SK-N-SH treated with all-trans-retinoic acid at 6 μM for 48 hours (cell line): ENCODE results near the gene TMEM147.

Source experiments
- ATAC-seq: fragments of 200-7000 bp; cut with Tn5 transposase; 3 replicates; pipeline ENCODE4 v1.9.1; 2020; ENCODE audit warnings: mild to moderate bottlenecking, moderate library complexity
- ARNTL ChIP-seq: fragments of 450-650 bp; formaldehyde crosslinking; IDR thresholded peaks from 2 replicates; pipeline ENCODE4 v1.5.0; 2020; ENCODE audit warnings: low read depth, mild to moderate bottlenecking, moderate library complexity, borderline replicate concordance
- CSDC2 ChIP-seq: fragments of 250-450 bp; sonication (Bioruptor Pico); IDR thresholded peaks from 2 replicates; pipeline ENCODE4 v1.5.0; 2020; ENCODE audit warnings: mild to moderate bottlenecking, moderate library complexity
- ESRRG ChIP-seq: fragments of 250-450 bp; sonication (Bioruptor Pico); IDR thresholded peaks from 2 replicates; pipeline ENCODE4 v1.6.1; 2021; ENCODE audit warnings: mild to moderate bottlenecking
- GLIS3 ChIP-seq: fragments of 250-450 bp; sonication (Bioruptor Pico); IDR thresholded peaks from 2 replicates; pipeline ENCODE4 v1.5.0; 2020; ENCODE audit warnings: mild to moderate bottlenecking, moderate library complexity
- OSR1 ChIP-seq: fragments of 250-450 bp; sonication (Bioruptor Pico); IDR thresholded peaks from 2 replicates; pipeline ENCODE4 v1.8.0; 2022; ENCODE audit warnings: moderate library complexity, mild to moderate bottlenecking, inconsistent platforms
- PPARA ChIP-seq: fragments of 250-450 bp; sonication (Bioruptor Pico); IDR thresholded peaks from 2 replicates; pipeline ENCODE4 v1.5.0; 2020; ENCODE audit warnings: mild to moderate bottlenecking, borderline replicate concordance
- RARB ChIP-seq: fragments of 250-450 bp; sonication (Bioruptor Pico); IDR thresholded peaks from 2 replicates; pipeline ENCODE4 v1.8.0; 2021; ENCODE audit warnings: mild to moderate bottlenecking, moderate library complexity
- SNAI2 ChIP-seq: fragments of 250-450 bp; sonication (Bioruptor Pico); IDR thresholded peaks from 2 replicates; pipeline ENCODE4 v1.5.0; 2020; ENCODE audit warnings: mild to moderate bottlenecking, moderate library complexity
- TCF4 ChIP-seq: fragments of 250-450 bp; sonication (Bioruptor Pico); IDR thresholded peaks from 2 replicates; pipeline ENCODE4 v1.8.0; 2021; ENCODE audit warnings: mild to moderate bottlenecking, moderate library complexity, borderline replicate concordance
- TOX ChIP-seq: fragments of 250-450 bp; sonication (Bioruptor Pico); IDR thresholded peaks from 2 replicates; pipeline ENCODE4 v1.8.0; 2021; ENCODE audit warnings: mild to moderate bottlenecking, moderate library complexity, borderline replicate concordance
- ZC3H10 ChIP-seq: fragments of 250-450 bp; sonication (Bioruptor Pico); IDR thresholded peaks from 2 replicates; pipeline ENCODE4 v1.5.1; 2021; ENCODE audit warnings: mild to moderate bottlenecking, moderate library complexity
- ZFP3 ChIP-seq: fragments of 250-450 bp; sonication (Bioruptor Pico); IDR thresholded peaks from 2 replicates; pipeline ENCODE4 v1.5.0; 2020; ENCODE audit warnings: mild to moderate bottlenecking, moderate library complexity
- ZFP30 ChIP-seq: fragments of 450-650 bp; formaldehyde crosslinking; IDR thresholded peaks from 2 replicates; pipeline ENCODE4 v1.5.0; 2022; ENCODE audit warnings: mild to moderate bottlenecking, moderate library complexity
- ZNF565 ChIP-seq: fragments of 450-650 bp; formaldehyde crosslinking; conservative IDR thresholded peaks from 2 replicates; pipeline ENCODE4 v1.5.0; 2020; ENCODE audit warnings: low read depth, mild to moderate bottlenecking, moderate library complexity
- ZNF70 ChIP-seq: fragments of 450-650 bp; formaldehyde crosslinking; IDR thresholded peaks from 2 replicates; pipeline ENCODE4 v1.5.0; 2020; ENCODE audit warnings: mild to moderate bottlenecking, moderate library complexity
- ZNF8 ChIP-seq: fragments of 450-650 bp; formaldehyde crosslinking; IDR thresholded peaks from 2 replicates; pipeline ENCODE4 v1.5.0; 2020; ENCODE audit warnings: mild to moderate bottlenecking, moderate library complexity
- TF ChIP-seq, protein P1 (sequence below): fragments of 250-450 bp; sonication (Bioruptor Pico); IDR thresholded peaks from 2 replicates; pipeline ENCODE4 v1.8.0; 2021; ENCODE audit warnings: low read depth, mild to moderate bottlenecking, moderate library complexity, borderline replicate concordance
- TF ChIP-seq, protein P2 (sequence below): fragments of 250-450 bp; sonication (Bioruptor Pico); IDR thresholded peaks from 2 replicates; pipeline ENCODE4 v1.8.0; 2020; ENCODE audit warnings: mild to moderate bottlenecking, moderate library complexity, borderline replicate concordance
- TF ChIP-seq, protein P3 (sequence below): fragments of 250-450 bp; sonication (Bioruptor Pico); IDR thresholded peaks from 2 replicates; pipeline ENCODE4 v1.5.1; 2020; ENCODE audit warnings: low read depth, mild to moderate bottlenecking, moderate library complexity
- TF ChIP-seq, protein P4 (sequence below): fragments of 250-450 bp; sonication (Bioruptor Pico); IDR thresholded peaks from 2 replicates; pipeline ENCODE4 v1.5.0; 2020; ENCODE audit warnings: mild to moderate bottlenecking, moderate library complexity

The TMEM147 gene

DNA sequence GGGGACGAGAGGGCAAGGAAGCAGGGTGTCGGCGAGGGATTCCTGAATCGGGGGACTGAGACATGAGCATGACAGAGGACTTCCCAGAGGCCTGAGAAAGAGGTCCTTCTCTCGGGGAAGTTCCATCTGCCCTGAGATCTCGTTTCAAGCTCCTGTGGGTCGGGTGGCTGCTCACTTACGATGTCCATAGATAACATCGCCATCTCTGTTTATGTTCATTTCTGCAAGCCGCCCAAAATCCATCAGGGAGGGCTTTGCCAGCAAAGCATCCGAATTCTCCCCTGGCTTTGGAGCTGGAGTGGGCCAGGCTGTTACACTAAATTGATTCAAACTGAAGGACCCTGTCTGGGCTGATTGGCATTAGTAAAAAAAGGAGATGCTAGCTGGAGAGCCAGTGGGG is 37.9 kb upstream of the TMEM147 start:
- TF ChIP-seq SNAI2 (no peak), ZNF70 (CRISPR knock-in tag) (no peak), ZNF565 (CRISPR knock-in tag) (no peak), ESRRG (no peak), ZNF8 (CRISPR knock-in tag) (no peak)
- TF ChIP-seq, protein P1, sequence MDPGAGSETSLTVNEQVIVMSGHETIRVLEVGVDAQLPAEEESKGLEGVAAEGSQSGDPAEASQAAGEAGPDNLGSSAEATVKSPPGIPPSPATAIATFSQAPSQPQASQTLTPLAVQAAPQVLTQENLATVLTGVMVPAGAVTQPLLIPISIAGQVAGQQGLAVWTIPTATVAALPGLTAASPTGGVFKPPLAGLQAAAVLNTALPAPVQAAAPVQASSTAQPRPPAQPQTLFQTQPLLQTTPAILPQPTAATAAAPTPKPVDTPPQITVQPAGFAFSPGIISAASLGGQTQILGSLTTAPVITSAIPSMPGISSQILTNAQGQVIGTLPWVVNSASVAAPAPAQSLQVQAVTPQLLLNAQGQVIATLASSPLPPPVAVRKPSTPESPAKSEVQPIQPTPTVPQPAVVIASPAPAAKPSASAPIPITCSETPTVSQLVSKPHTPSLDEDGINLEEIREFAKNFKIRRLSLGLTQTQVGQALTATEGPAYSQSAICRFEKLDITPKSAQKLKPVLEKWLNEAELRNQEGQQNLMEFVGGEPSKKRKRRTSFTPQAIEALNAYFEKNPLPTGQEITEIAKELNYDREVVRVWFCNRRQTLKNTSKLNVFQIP (CRISPR knock-in tag): no peak
- TF ChIP-seq, protein P2, sequence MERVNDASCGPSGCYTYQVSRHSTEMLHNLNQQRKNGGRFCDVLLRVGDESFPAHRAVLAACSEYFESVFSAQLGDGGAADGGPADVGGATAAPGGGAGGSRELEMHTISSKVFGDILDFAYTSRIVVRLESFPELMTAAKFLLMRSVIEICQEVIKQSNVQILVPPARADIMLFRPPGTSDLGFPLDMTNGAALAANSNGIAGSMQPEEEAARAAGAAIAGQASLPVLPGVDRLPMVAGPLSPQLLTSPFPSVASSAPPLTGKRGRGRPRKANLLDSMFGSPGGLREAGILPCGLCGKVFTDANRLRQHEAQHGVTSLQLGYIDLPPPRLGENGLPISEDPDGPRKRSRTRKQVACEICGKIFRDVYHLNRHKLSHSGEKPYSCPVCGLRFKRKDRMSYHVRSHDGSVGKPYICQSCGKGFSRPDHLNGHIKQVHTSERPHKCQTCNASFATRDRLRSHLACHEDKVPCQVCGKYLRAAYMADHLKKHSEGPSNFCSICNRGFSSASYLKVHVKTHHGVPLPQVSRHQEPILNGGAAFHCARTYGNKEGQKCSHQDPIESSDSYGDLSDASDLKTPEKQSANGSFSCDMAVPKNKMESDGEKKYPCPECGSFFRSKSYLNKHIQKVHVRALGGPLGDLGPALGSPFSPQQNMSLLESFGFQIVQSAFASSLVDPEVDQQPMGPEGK (CRISPR knock-in tag): no peak
- TF ChIP-seq, protein P3, sequence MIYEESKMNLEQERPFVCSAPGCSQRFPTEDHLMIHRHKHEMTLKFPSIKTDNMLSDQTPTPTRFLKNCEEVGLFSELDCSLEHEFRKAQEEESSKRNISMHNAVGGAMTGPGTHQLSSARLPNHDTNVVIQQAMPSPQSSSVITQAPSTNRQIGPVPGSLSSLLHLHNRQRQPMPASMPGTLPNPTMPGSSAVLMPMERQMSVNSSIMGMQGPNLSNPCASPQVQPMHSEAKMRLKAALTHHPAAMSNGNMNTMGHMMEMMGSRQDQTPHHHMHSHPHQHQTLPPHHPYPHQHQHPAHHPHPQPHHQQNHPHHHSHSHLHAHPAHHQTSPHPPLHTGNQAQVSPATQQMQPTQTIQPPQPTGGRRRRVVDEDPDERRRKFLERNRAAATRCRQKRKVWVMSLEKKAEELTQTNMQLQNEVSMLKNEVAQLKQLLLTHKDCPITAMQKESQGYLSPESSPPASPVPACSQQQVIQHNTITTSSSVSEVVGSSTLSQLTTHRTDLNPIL (CRISPR knock-in tag): no peak
- no peak for ATAC-seq

DNA sequence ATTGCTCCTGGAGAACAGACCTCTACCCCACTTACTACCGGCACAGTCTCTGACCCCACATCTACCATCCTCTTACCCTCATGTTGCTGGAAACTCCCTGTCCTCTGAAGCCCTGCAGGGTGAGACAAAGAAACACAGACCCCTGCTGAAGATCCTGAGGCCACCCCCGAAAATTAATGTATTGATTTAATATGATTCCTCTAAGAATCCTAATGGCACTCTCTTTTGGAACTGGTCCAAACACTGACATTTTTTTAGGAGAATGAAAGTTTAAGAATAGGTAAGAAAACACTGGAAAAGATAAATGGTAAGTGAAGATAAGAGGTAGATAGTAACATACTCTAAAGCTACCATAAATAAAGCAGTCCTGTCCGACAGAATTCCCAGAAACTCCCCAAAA is 37.3 kb upstream of the TMEM147 start:
- TF ChIP-seq TCF4 (CRISPR knock-in tag): no peak
- no peak for TF ChIP-seq OSR1 (CRISPR knock-in tag)
- ATAC-seq: no peak

DNA sequence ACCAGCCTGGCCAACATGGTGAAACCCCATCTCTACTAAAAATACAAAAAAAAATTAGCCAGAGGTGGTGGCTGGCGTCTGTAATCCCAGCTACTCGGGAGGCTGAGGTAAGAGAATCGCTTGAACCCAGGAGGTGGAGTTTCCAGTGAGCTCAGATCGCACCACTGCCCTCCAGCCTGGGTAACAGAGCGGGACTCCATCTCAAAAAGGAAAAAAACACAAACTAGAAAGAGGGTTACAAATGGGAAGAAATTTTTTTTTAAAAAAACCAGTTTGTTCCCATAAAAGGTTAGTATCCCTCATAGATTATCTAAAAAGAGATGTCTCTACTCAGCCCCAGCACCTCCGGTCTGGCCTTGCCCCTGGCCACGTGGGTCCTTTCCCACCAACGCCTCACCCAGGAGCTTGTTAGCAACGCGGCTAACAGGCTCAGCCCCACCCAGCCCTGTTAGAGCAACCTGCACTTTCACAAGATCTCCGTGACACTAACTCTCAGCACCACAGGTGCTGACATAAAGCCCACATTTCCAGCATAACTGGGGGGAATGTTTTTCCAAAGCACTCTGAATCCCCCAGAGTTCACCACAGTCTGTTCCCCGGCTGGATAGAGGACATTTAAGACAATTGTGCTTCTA is 36.3 kb upstream of the TMEM147 start:
- ATAC-seq: no peak
- TF ChIP-seq ZFP3 (CRISPR knock-in tag) (no peak), ZNF70 (CRISPR knock-in tag) (no peak), ZFP30 (CRISPR knock-in tag) (no peak), SNAI2 (no peak), ARNTL (CRISPR knock-in tag) (no peak), RARB (CRISPR knock-in tag) (no peak), PPARA (CRISPR knock-in tag) (no peak)
- TF ChIP-seq, protein P1 (CRISPR knock-in tag): no peak
- TF ChIP-seq, protein P3 (CRISPR knock-in tag): no peak
- TF ChIP-seq, all 23 proteins: peak for 0

DNA sequence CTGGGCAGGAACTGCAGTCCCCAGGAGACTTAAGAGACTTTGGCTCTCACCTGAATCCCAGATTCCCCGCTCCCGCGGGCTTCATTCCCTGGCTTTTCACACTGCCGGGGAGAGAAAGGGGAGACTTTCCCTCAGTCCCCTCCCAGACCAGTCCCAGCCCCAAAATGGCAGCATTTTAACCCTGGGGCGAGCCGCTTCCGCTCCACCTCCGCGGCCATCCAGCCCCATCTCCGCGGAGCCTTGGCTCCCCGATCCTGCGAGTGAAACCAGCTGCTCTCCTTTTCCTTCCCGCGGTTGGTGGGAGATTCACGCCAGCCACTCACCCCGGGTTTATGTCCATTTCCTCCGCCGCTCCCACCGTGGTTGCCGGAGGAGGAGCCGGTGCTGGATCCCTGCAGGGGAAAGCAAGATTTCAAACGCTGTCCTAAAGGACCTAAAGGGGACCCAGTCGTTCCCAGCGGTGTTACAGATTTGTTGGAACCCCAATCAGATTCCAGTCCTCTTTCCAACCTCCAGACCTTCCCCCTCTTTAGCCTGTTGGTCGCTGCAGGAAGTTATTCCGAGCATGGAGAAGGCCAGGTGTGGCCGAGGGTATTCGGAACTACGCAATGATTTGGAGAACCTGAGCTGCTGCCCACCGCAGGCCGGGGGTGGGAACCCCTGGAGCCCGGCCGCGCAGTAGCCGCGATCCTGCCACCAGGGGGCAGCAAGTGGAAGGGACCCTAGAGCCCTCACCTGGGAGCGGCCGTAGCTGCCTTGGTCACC is 35.4 kb upstream of the TMEM147 start:
- ATAC-seq: peak; percentile 78
- TF ChIP-seq TOX: no peak
- no peak for TF ChIP-seq SNAI2
- no peak for TF ChIP-seq ZFP30 (CRISPR knock-in tag)
- TF ChIP-seq ZC3H10: no peak
- TF ChIP-seq GLIS3: no peak
- TF ChIP-seq, protein P3 (CRISPR knock-in tag): no peak
- TF ChIP-seq ZNF8 (CRISPR knock-in tag): no peak
- no peak for TF ChIP-seq CSDC2
- TF ChIP-seq, protein P1 (CRISPR knock-in tag): no peak
- TF ChIP-seq, protein P4, sequence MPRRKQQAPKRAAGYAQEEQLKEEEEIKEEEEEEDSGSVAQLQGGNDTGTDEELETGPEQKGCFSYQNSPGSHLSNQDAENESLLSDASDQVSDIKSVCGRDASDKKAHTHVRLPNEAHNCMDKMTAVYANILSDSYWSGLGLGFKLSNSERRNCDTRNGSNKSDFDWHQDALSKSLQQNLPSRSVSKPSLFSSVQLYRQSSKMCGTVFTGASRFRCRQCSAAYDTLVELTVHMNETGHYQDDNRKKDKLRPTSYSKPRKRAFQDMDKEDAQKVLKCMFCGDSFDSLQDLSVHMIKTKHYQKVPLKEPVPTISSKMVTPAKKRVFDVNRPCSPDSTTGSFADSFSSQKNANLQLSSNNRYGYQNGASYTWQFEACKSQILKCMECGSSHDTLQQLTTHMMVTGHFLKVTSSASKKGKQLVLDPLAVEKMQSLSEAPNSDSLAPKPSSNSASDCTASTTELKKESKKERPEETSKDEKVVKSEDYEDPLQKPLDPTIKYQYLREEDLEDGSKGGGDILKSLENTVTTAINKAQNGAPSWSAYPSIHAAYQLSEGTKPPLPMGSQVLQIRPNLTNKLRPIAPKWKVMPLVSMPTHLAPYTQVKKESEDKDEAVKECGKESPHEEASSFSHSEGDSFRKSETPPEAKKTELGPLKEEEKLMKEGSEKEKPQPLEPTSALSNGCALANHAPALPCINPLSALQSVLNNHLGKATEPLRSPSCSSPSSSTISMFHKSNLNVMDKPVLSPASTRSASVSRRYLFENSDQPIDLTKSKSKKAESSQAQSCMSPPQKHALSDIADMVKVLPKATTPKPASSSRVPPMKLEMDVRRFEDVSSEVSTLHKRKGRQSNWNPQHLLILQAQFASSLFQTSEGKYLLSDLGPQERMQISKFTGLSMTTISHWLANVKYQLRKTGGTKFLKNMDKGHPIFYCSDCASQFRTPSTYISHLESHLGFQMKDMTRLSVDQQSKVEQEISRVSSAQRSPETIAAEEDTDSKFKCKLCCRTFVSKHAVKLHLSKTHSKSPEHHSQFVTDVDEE (CRISPR knock-in tag): no peak
